Raji (cell line): ENCODE results near the gene SERTAD1.

Experiments
- POLR2A ChIP-seq: IDR thresholded peaks from 2 replicates; pipeline ENCODE4 v1.6.1; 2011; ENCODE audit warnings: low read depth, low read length, control low read depth; ENCODE audit not compliant: insufficient read depth

Gene SERTAD1

GRCh38 chr19:40458597-40458974 is 32.8 kb upstream of the SERTAD1 start:
- no peak for TF ChIP-seq POLR2A

DNA sequence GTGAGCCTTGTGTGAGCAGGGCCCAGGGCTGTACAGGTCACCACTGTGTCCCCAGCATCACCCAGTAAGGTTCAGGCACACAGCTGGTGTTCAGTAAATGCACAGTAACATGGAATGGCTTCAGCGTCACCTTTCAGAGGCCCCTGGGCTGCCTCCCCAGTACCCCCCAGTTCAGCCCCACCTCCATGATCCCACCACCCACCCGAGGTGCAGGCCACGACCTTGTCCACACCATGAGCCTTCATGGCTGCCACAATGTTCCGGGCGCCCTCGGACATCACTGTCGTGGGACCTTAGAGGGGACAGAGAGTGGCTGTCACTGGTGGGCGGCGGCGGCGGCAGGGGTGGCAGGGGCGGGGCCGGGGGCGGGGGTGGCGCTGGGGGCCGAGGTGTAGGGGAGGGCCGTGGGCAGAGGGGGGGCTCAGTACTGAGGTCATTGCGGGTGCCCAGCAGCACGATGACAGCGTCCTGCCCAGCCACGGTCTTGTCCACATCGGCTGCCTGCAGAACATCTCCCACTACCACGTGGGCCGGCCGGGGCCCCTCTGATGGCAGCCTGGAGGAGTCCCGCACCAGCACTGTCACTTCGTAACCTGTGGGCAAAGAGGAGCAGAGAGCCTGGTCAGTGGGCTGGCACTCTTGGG is 32.3 kb upstream of the SERTAD1 start:
- TF ChIP-seq POLR2A = no peak

- TF ChIP-seq POLR2A = no peak
Measured at GRCh38 chr19:40457048-40457447, 31.3 kb upstream of the SERTAD1 start.

DNA sequence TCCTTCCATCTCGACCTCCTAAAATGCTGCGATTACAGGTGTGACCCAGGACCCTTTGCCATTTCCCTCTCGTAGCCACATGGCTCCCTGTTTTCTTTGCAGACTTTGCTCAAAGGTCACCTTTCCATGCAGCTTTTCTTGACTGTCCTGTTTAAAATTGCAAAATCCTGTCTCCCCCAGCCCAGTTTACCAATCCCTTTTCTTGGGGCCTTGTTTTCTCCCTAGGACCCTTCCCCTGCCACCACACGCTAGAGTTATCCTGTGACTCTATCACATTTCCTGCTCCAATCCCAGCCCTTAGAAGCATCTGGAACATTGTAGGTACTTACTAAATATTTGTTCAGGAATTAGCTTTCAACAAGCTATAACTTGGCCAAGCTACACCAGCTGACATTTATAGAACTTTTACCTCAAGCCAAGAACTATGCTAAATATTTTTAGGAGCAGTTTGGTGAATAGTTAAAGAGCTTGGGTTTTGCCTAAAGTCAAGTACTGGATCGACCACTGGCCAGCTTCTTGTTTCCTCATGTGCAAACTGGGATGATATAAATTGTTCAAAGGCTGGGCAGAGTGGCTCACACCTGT is 27.5 kb upstream of the SERTAD1 start:
- TF ChIP-seq POLR2A = no peak

- no peak for TF ChIP-seq POLR2A
Measured at GRCh38 chr19:40452016-40452415, 26.2 kb upstream of the SERTAD1 start.

DNA sequence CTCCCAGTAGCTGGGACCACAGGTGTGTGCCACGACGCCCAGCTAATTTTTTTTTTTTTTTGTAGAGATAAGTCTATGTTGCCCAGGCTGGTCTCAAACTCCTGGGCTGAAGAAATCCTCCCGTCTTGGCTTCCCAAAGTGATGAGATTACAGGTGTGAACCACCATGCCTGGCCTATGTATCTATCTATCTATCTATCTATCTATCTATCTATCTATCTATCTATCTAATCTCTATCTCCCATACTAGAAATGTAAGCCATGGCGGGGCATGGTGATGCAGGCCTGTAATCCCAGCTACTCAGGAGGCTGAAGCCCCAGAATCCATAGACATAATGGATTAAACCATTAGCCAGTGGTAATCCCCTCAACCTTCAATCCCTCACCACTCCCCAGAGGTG is 24.9 kb upstream of the SERTAD1 start:
- no peak for TF ChIP-seq POLR2A

GRCh38 chr19:40449506-40449905 is 23.7 kb upstream of the SERTAD1 start:
- TF ChIP-seq POLR2A = no peak

GRCh38 chr19:40446263-40446784 is 20.5 kb upstream of the SERTAD1 start:
- TF ChIP-seq POLR2A = no peak

- TF ChIP-seq POLR2A = no peak
Measured at GRCh38 chr19:40445780-40446262, 20.0 kb upstream of the SERTAD1 start.

- no peak; the same call in 1 of the 2 replicates for TF ChIP-seq POLR2A
Measured at GRCh38 chr19:40444825-40445312, 19.1 kb upstream of the SERTAD1 start.

GRCh38 chr19:40444000-40444824 is 18.4 kb upstream of the SERTAD1 start, which contains the start of gene SERTAD3:
TSS of gene SERTAD3 (minus strand) at chr19:40444335. CDS start at chr19:40442080, 2,255 bp downstream.
- TF ChIP-seq POLR2A = peak; percentile 84

- TF ChIP-seq POLR2A = peak; percentile 34; the same call in 1 of the 2 replicates
Measured at GRCh38 chr19:40443131-40443999, 17.6 kb upstream of the SERTAD1 start.

DNA sequence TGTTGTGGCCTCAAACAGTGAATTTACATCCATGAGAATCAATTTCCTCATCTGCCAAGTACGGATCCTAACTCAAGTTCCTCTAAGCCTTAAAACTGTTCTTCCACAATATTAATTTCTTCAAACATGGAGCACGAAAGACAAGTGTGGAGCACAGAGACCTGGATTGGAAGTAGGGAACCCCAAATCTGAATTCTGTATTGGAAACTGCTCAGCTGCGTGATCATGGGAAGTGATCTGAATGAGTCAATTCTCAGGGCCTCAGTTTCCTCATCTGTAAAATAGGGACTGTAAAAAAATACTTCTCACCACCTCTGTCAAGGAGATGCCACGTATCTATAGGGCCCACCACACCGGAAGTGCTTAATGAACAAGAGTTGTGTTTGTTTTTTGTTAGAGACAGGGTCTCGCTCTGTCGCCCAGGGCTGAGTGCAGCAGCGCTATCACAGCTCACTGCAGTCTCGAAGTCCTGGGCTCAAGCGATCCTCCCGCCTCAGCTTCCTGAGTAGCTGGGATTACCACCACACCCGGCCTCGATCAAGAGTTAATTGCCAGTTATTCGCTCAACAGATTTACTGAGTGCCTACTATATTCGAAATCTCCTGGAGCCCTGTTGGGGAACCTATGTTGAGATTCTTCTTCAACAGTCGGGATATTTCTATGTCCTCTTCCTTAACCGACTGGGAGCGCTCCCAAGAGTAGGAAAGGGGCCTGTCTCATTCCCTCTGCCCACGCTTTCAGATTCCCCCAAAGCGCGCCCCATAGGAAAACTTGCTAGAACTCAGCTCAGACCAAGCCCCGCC is 16.7 kb upstream of the SERTAD1 start:
- peak; percentile 63 for TF ChIP-seq POLR2A
